NCI-H2196 treated with DMSO at 0.1 percent for 48 hours (cell line): ENCODE measurements around the gene IGFBP1.
"Not testable (repeated sequence)": the region's sequence is repeated elsewhere in the genome, so short reads cannot be mapped to it uniquely, and the experiment has no call there.

Source experiments
- DNase-seq: peaks from one replicate; lab custom pipeline; 2025; ENCODE audit not compliant: unreplicated experiment; lab: John Stamatoyannopoulos, UW

IGFBP1 gene

DNA sequence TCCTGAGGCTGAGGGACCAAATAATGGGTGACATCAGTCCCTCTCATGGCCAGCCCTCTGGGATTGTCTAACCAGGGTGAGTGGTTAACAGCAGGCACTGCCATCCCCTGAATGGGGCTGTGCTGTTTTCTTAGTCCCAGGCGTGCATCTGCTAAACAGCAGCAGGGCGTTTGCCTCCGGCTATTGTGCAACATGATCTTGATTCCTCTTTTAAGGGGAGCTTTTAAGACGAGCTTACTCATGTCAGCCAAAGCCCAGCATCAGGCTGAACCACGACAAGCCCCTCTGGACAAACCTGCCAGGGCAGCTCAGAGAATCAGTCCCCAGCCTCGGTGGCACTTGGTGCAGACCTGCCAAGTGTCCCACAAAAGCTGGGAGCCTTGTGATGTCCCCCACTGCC, 49.0 kb downstream of the IGFBP1 start:
- no peak for DNase-seq

DNA sequence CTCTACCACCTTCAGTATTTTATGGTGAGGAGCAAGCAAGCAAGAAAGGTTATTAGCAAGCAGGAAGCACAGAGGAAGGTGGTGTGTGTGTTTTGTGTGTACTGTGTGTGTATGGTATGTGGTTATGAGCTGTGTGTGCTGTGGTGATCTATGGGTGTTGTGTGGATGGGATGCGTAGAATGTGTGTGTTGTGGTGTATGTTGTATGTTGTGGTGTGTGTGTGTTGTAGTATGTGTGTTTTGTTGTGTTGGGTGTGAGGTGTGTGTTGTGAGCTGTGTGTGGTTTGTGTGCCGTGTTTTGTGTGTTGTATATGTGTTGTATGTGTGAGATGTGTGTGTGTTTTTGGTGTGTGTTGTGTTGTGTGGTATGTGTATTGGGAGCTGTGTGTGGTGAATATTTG, 49.6 kb downstream of the IGFBP1 start:
- no peak for DNase-seq

DNA sequence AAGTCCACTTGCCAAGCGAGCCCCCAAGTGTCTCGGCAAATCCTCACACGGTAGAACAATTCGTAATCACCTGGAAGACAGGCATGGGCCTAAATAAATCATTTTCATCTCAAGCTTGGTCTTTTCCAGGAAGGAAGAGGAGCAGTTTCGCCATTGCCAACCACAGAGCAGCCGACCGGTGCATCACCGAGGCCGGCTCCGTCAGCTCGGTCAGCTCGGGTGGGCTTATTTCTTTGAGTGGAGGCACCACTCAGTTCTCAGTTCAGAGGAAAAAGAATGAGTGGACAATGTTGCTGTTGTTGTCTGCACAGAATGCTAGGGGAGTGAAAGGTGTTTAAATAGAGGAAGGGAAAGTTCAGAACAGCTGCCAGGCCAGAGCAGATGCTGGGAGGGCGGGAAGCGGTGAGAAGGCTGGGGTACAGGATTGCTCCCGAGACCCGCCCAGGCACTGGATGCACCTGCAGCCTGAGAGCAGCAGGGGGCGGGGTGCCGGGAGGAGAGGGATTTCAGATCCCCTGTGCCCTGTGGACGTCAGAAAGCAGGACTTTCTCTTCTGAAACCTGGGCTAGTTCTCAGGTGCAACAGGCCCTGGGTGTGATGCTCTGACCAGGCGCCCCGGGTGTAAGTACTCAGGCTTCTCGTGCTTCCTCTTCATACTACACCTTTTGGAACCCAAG, 50.5 kb downstream of the IGFBP1 start:
- DNase-seq: no peak

DNA sequence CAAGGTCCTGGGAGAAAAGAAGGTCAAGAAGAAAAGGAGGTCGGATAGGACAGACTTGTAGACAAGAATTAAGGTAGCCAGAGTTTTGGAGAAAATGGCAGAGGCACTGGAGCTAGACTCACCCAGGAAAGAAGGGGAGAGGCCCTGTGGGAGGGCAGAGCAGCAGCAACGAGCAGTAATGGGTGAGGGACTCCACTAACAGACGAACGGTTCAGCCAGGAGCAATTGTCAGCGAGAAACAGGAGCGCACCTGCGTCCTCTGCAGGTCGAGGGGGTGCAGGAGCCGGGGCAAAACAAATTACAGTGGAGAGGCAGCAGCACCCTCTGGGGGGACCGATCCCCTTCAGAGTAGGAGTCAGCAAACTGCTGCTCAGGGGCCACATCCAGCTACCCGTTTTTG, 51.3 kb downstream of the IGFBP1 start:
- DNase-seq: no peak

DNA sequence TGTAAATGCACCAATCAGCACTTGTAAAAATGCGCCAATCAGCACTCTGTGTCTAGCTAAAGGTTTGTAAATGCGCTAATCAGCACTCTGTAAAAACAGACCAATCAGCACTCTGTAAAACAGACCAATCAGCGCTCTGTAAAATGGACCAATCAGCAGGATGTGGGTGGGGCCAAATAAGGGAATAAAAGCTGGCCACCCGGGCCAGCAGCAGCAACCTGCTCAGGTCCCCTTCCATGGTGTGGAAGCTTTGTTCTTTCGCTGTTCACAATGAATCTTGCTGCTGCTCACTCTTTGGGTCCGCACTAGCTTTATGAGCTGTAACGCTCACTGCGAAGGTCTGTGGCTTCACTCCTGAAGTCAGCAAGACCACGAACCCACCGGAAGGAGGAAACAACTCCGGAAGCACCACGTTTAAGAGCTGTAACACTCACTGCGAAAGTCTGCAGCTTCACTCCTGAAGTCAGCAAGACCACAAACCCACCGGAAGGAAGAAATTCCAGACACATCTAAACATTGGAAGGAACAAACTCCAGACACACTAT, 52.0 kb downstream of the IGFBP1 start:
- not testable (repeated sequence) for DNase-seq

DNA sequence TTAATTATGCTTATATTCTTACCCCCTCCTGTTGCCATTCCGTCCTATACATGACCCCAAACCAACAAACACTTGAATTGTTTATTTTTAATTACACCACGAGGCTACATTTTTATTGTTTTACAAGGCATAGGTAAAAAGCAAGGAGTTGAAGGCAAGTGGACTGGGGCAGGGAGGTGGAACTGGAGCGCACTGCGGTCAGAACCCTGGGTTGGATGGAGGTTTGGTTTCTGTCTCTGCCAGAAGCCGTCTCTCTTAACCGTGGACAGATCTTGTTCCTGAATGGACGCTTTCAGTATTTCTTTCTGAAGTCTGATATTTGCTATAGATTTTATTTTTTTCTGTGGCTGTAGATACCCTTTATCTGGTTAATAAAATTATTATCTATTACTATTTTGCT, 52.7 kb downstream of the IGFBP1 start:
- DNase-seq: no peak
